ENCODE data around the gene DDX56. TPM values are rescaled to one million over a fixed set of nuclear protein-coding genes. Genes with fewer than 3 reads are reported as not detected.

DDX56 gene
- total and polyA plus RNA-seq, 2 of the 13 experiments (the other 11 are each of a cell fraction or from before 2014, with no cell fraction given), result 82.6 to 120 TPM

DNA sequence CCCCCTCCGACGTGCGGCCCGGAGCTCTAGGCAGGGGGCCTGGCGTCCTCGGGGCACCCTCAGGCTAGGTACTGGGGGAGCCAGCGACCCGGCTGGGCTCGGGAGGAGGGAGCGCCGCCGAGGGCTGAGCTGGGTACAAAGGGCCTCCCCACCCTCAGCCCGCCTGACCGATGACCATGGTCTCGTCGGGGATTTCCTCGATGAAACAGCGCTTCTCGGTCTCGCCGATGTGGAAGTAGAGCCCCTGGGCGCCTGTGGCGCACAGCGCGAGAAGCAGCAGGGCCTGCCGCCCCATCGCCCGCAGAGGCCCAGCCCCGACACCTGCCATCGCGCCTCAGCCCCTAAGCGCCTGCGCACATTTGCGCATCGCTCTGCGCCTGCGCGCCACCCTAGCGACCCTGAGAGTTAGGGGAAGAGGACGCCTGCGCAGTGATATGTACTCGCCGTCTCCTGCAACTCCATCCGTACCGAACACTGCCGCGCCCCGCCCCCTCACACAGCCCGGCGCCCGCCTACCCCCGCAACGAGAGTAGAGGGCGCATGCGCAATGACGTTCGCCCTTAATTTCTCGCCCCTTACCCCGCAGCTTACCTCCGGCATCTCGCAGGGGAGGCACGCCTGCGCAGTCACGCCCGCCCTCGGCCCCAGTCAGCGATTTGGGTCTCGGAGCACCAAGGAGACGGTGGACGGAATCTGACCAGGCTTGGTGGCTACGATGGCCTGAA, 8.3 kb upstream of the DDX56 start, which contains the start of gene TMED4 (continued):
- TF ChIP-seq, protein P1, sequence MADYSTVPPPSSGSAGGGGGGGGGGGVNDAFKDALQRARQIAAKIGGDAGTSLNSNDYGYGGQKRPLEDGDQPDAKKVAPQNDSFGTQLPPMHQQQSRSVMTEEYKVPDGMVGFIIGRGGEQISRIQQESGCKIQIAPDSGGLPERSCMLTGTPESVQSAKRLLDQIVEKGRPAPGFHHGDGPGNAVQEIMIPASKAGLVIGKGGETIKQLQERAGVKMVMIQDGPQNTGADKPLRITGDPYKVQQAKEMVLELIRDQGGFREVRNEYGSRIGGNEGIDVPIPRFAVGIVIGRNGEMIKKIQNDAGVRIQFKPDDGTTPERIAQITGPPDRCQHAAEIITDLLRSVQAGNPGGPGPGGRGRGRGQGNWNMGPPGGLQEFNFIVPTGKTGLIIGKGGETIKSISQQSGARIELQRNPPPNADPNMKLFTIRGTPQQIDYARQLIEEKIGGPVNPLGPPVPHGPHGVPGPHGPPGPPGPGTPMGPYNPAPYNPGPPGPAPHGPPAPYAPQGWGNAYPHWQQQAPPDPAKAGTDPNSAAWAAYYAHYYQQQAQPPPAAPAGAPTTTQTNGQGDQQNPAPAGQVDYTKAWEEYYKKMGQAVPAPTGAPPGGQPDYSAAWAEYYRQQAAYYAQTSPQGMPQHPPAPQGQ (CRISPR knock-in tag; IDR thresholded peaks at IDR 0.05; ENCODE audit: borderline replicate concordance), result no peak
- TF ChIP-seq, protein P2, sequence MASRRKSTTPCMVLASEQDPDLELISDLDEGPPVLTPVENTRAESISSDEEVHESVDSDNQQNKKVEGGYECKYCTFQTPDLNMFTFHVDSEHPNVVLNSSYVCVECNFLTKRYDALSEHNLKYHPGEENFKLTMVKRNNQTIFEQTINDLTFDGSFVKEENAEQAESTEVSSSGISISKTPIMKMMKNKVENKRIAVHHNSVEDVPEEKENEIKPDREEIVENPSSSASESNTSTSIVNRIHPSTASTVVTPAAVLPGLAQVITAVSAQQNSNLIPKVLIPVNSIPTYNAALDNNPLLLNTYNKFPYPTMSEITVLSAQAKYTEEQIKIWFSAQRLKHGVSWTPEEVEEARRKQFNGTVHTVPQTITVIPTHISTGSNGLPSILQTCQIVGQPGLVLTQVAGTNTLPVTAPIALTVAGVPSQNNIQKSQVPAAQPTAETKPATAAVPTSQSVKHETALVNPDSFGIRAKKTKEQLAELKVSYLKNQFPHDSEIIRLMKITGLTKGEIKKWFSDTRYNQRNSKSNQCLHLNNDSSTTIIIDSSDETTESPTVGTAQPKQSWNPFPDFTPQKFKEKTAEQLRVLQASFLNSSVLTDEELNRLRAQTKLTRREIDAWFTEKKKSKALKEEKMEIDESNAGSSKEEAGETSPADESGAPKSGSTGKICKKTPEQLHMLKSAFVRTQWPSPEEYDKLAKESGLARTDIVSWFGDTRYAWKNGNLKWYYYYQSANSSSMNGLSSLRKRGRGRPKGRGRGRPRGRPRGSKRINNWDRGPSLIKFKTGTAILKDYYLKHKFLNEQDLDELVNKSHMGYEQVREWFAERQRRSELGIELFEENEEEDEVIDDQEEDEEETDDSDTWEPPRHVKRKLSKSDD (CRISPR knock-in tag; IDR thresholded peaks at IDR 0.05; ENCODE audit: low read depth), result no peak
- TF ChIP-seq CBX5 (CRISPR knock-in tag; IDR thresholded peaks at IDR 0.05; ENCODE audit: borderline replicate concordance) (no peak), RXRB (CRISPR knock-in tag; IDR thresholded peaks at IDR 0.05; ENCODE audit: borderline replicate concordance) (no peak), ZNF264 (CRISPR knock-in tag; IDR thresholded peaks at IDR 0.05) (0 out of 2 replicates have a peak, but pooled peaks have one; percentile 42), PHF21A (CRISPR knock-in tag; IDR thresholded peaks at IDR 0.05) (no peak; the same call in 1 of the 2 replicates), PRDM15 (CRISPR knock-in tag; IDR thresholded peaks at IDR 0.05) (no peak), ZNF766 (CRISPR knock-in tag; IDR thresholded peaks at IDR 0.05; ENCODE audit: borderline replicate concordance) (peak; percentile 73; the same call in 1 of the 2 replicates), KDM5B (CRISPR knock-in tag; IDR thresholded peaks at IDR 0.05; ENCODE audit: borderline replicate concordance) (0 out of 2 replicates have a peak, but pooled peaks have one; percentile 69), CREM (IDR thresholded peaks at IDR 0.05) (peak; percentile 47; the same call in 1 of the 2 replicates), CREM (CRISPR knock-in tag; IDR thresholded peaks at IDR 0.05) (no peak), ZNF776 (CRISPR knock-in tag; IDR thresholded peaks at IDR 0.05) (no peak; the same call in 1 of the 2 replicates), ZFP62 (CRISPR knock-in tag; IDR thresholded peaks at IDR 0.05) (no peak), ZFP82 (CRISPR knock-in tag; IDR thresholded peaks at IDR 0.05; ENCODE audit: borderline replicate concordance) (no peak; the same call in 1 of the 2 replicates), ZNF879 (CRISPR knock-in tag; IDR thresholded peaks at IDR 0.05) (no peak)
- TF ChIP-seq, protein P3, sequence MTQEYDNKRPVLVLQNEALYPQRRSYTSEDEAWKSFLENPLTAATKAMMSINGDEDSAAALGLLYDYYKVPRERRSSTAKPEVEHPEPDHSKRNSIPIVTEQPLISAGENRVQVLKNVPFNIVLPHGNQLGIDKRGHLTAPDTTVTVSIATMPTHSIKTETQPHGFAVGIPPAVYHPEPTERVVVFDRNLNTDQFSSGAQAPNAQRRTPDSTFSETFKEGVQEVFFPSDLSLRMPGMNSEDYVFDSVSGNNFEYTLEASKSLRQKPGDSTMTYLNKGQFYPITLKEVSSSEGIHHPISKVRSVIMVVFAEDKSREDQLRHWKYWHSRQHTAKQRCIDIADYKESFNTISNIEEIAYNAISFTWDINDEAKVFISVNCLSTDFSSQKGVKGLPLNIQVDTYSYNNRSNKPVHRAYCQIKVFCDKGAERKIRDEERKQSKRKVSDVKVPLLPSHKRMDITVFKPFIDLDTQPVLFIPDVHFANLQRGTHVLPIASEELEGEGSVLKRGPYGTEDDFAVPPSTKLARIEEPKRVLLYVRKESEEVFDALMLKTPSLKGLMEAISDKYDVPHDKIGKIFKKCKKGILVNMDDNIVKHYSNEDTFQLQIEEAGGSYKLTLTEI (CRISPR knock-in tag; conservative IDR thresholded peaks at IDR 0.05), result no peak
- TF ChIP-seq, protein P4, sequence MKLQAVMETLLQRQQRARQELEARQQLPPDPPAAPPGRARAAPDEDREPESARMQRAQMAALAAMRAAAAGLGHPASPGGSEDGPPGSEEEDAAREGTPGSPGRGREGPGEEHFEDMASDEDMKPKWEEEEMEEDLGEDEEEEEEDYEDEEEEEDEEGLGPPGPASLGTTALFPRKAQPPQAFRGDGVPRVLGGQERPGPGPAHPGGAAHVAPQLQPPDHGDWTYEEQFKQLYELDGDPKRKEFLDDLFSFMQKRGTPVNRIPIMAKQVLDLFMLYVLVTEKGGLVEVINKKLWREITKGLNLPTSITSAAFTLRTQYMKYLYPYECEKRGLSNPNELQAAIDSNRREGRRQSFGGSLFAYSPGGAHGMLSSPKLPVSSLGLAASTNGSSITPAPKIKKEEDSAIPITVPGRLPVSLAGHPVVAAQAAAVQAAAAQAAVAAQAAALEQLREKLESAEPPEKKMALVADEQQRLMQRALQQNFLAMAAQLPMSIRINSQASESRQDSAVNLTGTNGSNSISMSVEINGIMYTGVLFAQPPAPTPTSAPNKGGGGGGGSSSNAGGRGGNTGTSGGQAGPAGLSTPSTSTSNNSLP (IDR thresholded peaks at IDR 0.05; ENCODE audit: low read depth, low read length), result no peak

Data from HepG2 (cell line).